ENCODE results near the gene MICALL1.

MICALL1 gene, protein sequence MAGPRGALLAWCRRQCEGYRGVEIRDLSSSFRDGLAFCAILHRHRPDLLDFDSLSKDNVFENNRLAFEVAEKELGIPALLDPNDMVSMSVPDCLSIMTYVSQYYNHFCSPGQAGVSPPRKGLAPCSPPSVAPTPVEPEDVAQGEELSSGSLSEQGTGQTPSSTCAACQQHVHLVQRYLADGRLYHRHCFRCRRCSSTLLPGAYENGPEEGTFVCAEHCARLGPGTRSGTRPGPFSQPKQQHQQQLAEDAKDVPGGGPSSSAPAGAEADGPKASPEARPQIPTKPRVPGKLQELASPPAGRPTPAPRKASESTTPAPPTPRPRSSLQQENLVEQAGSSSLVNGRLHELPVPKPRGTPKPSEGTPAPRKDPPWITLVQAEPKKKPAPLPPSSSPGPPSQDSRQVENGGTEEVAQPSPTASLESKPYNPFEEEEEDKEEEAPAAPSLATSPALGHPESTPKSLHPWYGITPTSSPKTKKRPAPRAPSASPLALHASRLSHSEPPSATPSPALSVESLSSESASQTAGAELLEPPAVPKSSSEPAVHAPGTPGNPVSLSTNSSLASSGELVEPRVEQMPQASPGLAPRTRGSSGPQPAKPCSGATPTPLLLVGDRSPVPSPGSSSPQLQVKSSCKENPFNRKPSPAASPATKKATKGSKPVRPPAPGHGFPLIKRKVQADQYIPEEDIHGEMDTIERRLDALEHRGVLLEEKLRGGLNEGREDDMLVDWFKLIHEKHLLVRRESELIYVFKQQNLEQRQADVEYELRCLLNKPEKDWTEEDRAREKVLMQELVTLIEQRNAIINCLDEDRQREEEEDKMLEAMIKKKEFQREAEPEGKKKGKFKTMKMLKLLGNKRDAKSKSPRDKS

DNA sequence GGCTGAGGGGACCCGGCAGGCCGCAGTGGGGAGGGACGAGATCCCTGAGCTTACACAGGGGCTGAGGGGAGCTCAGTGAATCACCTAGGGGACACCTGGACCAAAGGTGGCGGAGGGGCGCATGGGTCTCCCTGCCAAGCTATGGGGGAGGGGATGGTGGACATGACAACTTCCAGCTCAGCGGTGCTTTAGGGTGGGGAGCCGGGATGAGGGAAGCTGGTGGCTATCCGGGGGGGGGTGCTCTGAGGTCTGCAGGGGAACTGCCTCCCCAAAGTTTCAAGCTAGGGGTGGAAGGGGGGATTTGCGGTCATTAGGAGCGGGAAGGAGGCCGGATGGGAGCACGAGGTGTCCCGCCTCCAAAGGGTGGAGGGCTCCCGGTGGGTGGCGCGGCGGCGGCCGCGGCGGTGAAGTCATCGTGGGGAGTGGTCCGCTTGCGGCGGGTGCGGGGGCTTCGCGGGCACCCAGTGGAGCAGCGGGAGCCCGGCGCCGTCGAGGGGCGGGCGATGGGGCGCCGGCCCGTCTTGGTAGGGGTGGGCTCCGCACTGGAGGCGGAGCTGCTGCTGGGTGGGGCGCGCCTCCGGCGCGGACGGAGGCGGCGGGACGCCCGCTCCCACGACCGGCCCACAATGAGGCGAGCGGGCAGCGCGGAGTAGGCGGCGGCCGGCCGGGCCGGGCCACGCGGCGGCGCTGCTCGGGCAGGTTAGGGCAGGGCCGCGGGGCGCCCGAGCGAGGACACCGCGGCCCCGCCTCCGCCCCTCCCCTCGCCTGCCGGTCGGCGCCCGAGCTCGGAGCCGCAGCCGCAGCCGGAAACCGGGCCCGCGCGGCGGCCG, at the start of gene MICALL1:
TSS of gene MICALL1 (plus strand) at position 764 of the 830 bp plus-strand sequence. CDS start 126 bp downstream, outside the sequence.
- H3K36me3 Mint-ChIP-seq (ENCODE audit: low read depth), result no peaks in the 10 kb centered on the region
- H3K27me3 Mint-ChIP-seq, result peaks cover 2% of the 10 kb centered on the region
- H3K4me3 Mint-ChIP-seq, result peak within 1 kb of the TSS; percentile 81
- H3K4me1 Mint-ChIP-seq (ENCODE audit: low read depth), result peaks cover 24% of the 10 kb centered on the region
- intact Hi-C loops (cut with micrococcal nuclease), result loop anchor here (1.0 kb wide), 1 partner anchor 29 kb away; no protein-coding TSS in a partner anchor
- H3K27ac Mint-ChIP-seq, result peak within 1 kb of the TSS; percentile 84
- H3K9me3 Mint-ChIP-seq, result no peaks in the 10 kb centered on the region

- intact Hi-C loops (cut with micrococcal nuclease), result no loop called here
- Mint-ChIP-seq H3K9me3 (no peaks in the 10 kb centered on the region), H3K36me3 (ENCODE audit: low read depth) (peaks cover 100% of the 10 kb centered on the region), H3K27ac (no peak overlapping the region), H3K4me1 (ENCODE audit: low read depth) (no peaks in the 10 kb centered on the region), H3K27me3 (no peaks in the 10 kb centered on the region), H3K4me3 (no peak overlapping the region)
Observed at GRCh38 chr22:37860796-37861421, 45.2 kb upstream of the MICALL1 start.

- intact Hi-C loops (cut with micrococcal nuclease), result loop anchor here (1.0 kb wide), 1 partner anchor 45 kb away; no protein-coding TSS in a partner anchor
- H3K9me3 Mint-ChIP-seq, result no peaks in the 10 kb centered on the region
- H3K27me3 Mint-ChIP-seq, result no peaks in the 10 kb centered on the region
- H3K4me1 Mint-ChIP-seq (ENCODE audit: low read depth), result no peaks in the 10 kb centered on the region
- peaks cover 100% of the 10 kb centered on the region for H3K36me3 Mint-ChIP-seq (ENCODE audit: low read depth)
- H3K27ac Mint-ChIP-seq, result no peak overlapping the region
- no peak overlapping the region for H3K4me3 Mint-ChIP-seq
Observed at GRCh38 chr22:37862570-37863325, 43.3 kb upstream of the MICALL1 start.

DNA sequence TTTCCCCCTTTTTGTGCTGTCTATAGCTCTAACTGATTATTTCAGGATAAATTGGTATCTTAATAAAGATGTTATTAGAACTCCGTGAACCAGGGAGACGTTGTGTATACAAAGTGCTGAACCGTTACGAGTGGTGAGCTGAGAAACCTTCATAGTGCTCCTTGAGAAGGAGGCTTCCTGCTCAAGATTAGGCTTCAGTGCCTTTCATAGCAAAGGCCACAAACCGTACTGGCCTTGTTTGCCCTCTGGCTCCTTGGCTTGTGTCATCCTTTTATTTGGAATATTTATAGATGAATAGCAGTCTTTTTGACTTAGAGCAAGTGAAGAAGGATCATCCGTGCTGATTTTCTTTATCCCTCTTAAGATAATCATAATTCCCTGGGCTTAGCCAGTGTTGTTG, 40.6 kb upstream of the MICALL1 start:
- Mint-ChIP-seq H3K27me3 (no peaks in the 10 kb centered on the region), H3K4me1 (ENCODE audit: low read depth) (no peaks in the 10 kb centered on the region), H3K27ac (no peak overlapping the region), H3K36me3 (ENCODE audit: low read depth) (peaks cover 100% of the 10 kb centered on the region), H3K9me3 (no peaks in the 10 kb centered on the region), H3K4me3 (no peak overlapping the region)
- intact Hi-C loops (cut with micrococcal nuclease), result no loop called here

GRCh38 chr22:37870273-37870672, 35.8 kb upstream of the MICALL1 start:
- H3K4me1 Mint-ChIP-seq (ENCODE audit: low read depth), result no peaks in the 10 kb centered on the region
- H3K9me3 Mint-ChIP-seq, result no peaks in the 10 kb centered on the region
- no peak overlapping the region for H3K4me3 Mint-ChIP-seq
- no peaks in the 10 kb centered on the region for H3K27me3 Mint-ChIP-seq
- intact Hi-C loops (cut with micrococcal nuclease), result no loop called here
- peaks cover 100% of the 10 kb centered on the region for H3K36me3 Mint-ChIP-seq (ENCODE audit: low read depth)
- no peak overlapping the region for H3K27ac Mint-ChIP-seq

GRCh38 chr22:37880668-37881440, 25.2 kb upstream of the MICALL1 start:
- H3K9me3 Mint-ChIP-seq, result no peaks in the 10 kb centered on the region
- peaks cover 91% of the 10 kb centered on the region for H3K36me3 Mint-ChIP-seq (ENCODE audit: low read depth)
- no peaks in the 10 kb centered on the region for H3K27me3 Mint-ChIP-seq
- intact Hi-C loops (cut with micrococcal nuclease), result no loop called here
- peaks cover 5% of the 10 kb centered on the region for H3K4me1 Mint-ChIP-seq (ENCODE audit: low read depth)
- H3K27ac Mint-ChIP-seq, result no peak overlapping the region
- H3K4me3 Mint-ChIP-seq, result no peak overlapping the region

- no peaks in the 10 kb centered on the region for H3K9me3 Mint-ChIP-seq
- H3K27me3 Mint-ChIP-seq, result no peaks in the 10 kb centered on the region
- H3K4me1 Mint-ChIP-seq (ENCODE audit: low read depth), result peaks cover 5% of the 10 kb centered on the region
- intact Hi-C loops (cut with micrococcal nuclease), result no loop called here
- no peak overlapping the region for H3K4me3 Mint-ChIP-seq
- no peak overlapping the region for H3K27ac Mint-ChIP-seq
- H3K36me3 Mint-ChIP-seq (ENCODE audit: low read depth), result peaks cover 91% of the 10 kb centered on the region
Observed at GRCh38 chr22:37884420-37884819, 21.7 kb upstream of the MICALL1 start.

- Mint-ChIP-seq H3K4me1 (ENCODE audit: low read depth) (peaks cover 5% of the 10 kb centered on the region), H3K9me3 (no peaks in the 10 kb centered on the region), H3K27ac (no peak overlapping the region), H3K27me3 (no peaks in the 10 kb centered on the region), H3K4me3 (no peak overlapping the region), H3K36me3 (ENCODE audit: low read depth) (peaks cover 91% of the 10 kb centered on the region)
- intact Hi-C loops (cut with micrococcal nuclease), result no loop called here
Observed at GRCh38 chr22:37887584-37888378, 18.3 kb upstream of the MICALL1 start.

- peaks cover 65% of the 10 kb centered on the region for H3K36me3 Mint-ChIP-seq (ENCODE audit: low read depth)
- H3K9me3 Mint-ChIP-seq, result no peaks in the 10 kb centered on the region
- H3K27me3 Mint-ChIP-seq, result no peaks in the 10 kb centered on the region
- no peak overlapping the region for H3K27ac Mint-ChIP-seq
- H3K4me1 Mint-ChIP-seq (ENCODE audit: low read depth), result peaks cover 16% of the 10 kb centered on the region
- H3K4me3 Mint-ChIP-seq, result no peak overlapping the region
- intact Hi-C loops (cut with micrococcal nuclease), result no loop called here
Observed at GRCh38 chr22:37891926-37892325, 14.2 kb upstream of the MICALL1 start.

- no peak overlapping the region for H3K4me3 Mint-ChIP-seq
- peaks cover 56% of the 10 kb centered on the region for H3K36me3 Mint-ChIP-seq (ENCODE audit: low read depth)
- no peak overlapping the region for H3K27ac Mint-ChIP-seq
- H3K27me3 Mint-ChIP-seq, result no peaks in the 10 kb centered on the region
- H3K9me3 Mint-ChIP-seq, result no peaks in the 10 kb centered on the region
- intact Hi-C loops (cut with micrococcal nuclease), result no loop called here
- H3K4me1 Mint-ChIP-seq (ENCODE audit: low read depth), result peaks cover 16% of the 10 kb centered on the region
Observed at GRCh38 chr22:37892566-37893335, 13.3 kb upstream of the MICALL1 start.

DNA sequence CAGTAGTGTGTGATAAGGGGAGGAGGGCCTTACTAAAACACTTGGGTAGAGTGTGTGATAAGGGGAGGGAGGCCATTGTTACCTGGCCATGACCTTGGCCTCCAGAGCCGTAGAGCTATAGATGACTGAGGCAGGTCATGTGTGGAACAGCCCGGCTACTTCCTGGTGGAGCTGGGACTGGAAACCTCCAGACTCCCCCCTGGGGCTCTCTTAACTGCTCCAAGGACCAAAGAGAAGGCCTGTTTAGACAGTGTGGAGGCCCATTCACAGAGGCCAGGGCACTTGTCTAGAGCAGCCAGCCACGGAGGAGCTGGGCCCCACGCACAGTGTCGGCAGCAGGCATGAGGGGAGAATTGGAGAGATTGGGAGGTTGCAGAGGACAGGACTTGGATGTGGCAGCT, 12.5 kb upstream of the MICALL1 start:
- Mint-ChIP-seq H3K27me3 (no peaks in the 10 kb centered on the region), H3K9me3 (no peaks in the 10 kb centered on the region), H3K27ac (no peak overlapping the region), H3K36me3 (ENCODE audit: low read depth) (peaks cover 48% of the 10 kb centered on the region), H3K4me3 (no peak overlapping the region), H3K4me1 (ENCODE audit: low read depth) (peaks cover 16% of the 10 kb centered on the region)
- intact Hi-C loops (cut with micrococcal nuclease), result no loop called here

All from dendritic cell treated with granulocyte-macrophage colony-stimulating factor and Interleukin-4, amounts not matched to agents 40 ng/mL and 50 ng/mL, for 4 days (primary cell).